K562 (cell line): Measurements from ENCODE around the gene CCDC124. TPM values are rescaled to one million over a fixed set of nuclear protein-coding genes. Genes with fewer than 3 reads are reported as not detected.

Experiments used
- ATAC-seq: fragments of 200-7000 bp; cut with Tn5 transposase; 3 replicates; pipeline ENCODE4 v1.9.1; 2020; ENCODE audit warnings: moderate library complexity
- BruUV-seq: library from RNA; stranded (reverse); fragments of 400-500 nt; replicated peaks from 2 replicates; lab custom pipeline; 2021; lab: Mats Ljungman, UMichigan
- CTCF ChIA-PET: fragments of 300-600 bp; formaldehyde crosslinking; extraction: SDS; loops from one replicate; lab custom pipeline; 2021; ENCODE audit warnings: low intra/inter-chr PET ratio; lab: Yijun Ruan, JAX
- POLR2A ChIA-PET: fragments of 300-600, 350-650 bp; sonication (Branson Sonifier 250); formaldehyde crosslinking; extraction: SDS; loops from one replicate; lab custom pipeline; 2021; ENCODE audit warnings: antibody characterized with exemption, inconsistent platforms; lab: Yijun Ruan, JAX
- DNase-seq, 4 experiments: peaks; one replicate each; pipeline versions ENCODE4 v3.0.0 to v3.0.0-alpha.2; 2011 to 2018; ENCODE audit warnings: low spot score in 3 of 4, mixed read lengths in 3 of 4; ENCODE audit errors: extremely low read depth in 1 of 4
- FAIRE-seq: peaks from 2 replicates; lab custom pipeline; 2011; peaks lifted over from hg19 to GRCh38; lab: Jason Lieb, UNC
- H2AFZ ChIP-seq: 2 replicates; pipeline ENCODE4 v1.6.0; 2011; ENCODE audit warnings: low read depth, low read length, control low read depth, inconsistent platforms
- H3K27ac ChIP-seq: fragments of 200-600 bp; 3 replicates; pipeline ENCODE4 v1.8.0; 2011; ENCODE audit warnings: low read depth, mild to moderate bottlenecking, control low read depth, inconsistent platforms, low read length, moderate library complexity, mixed read lengths; ENCODE audit errors: extremely low read depth
- H3K27me3 ChIP-seq, 2 experiments: fragments of 300-600 bp in 1 of 2; 2 replicates in 1 of 2; 3 replicates in 1 of 2; pipeline versions ENCODE4 v1.6.0 to v1.8.0; 2011; ENCODE audit warnings: inconsistent platforms in 2 of 2, low read length in 2 of 2, mild to moderate bottlenecking in 1 of 2, mixed read lengths in 1 of 2, moderate library complexity in 1 of 2; ENCODE audit not compliant: control insufficient read depth in 2 of 2, insufficient read depth in 2 of 2
- H3K36me3 ChIP-seq: fragments of 300-600 bp; 3 replicates; pipeline ENCODE4 v1.8.0; 2011; ENCODE audit warnings: mild to moderate bottlenecking, low read length, inconsistent platforms; ENCODE audit not compliant: control insufficient read depth, insufficient read depth
- H3K4me1 ChIP-seq, 2 experiments: fragments of 200-600 bp in 1 of 2; replicated peaks in 1 of 2; 2 replicates in 1 of 2; 3 replicates in 1 of 2; pipeline versions ENCODE4 v1.5.1 to v1.8.0; 2011; ENCODE audit warnings: inconsistent platforms in 2 of 2, low read length in 2 of 2, mild to moderate bottlenecking in 1 of 2, mixed read lengths in 1 of 2, moderate library complexity in 1 of 2; ENCODE audit not compliant: control insufficient read depth in 2 of 2, insufficient read depth in 2 of 2
- H3K4me2 ChIP-seq: 2 replicates; pipeline ENCODE4 v1.6.1; 2011; ENCODE audit warnings: low read length, control low read depth, inconsistent platforms, mixed read lengths; ENCODE audit not compliant: insufficient read depth
- H3K4me3 ChIP-seq: fragments of 200-600 bp; sonication (generic), shearing (Covaris generic); 2 replicates; pipeline ENCODE4 v1.5.1; 2016; ENCODE audit warnings: control low read depth, inconsistent platforms
- H3K79me2 ChIP-seq: fragments of 200-600 bp; 3 replicates; pipeline ENCODE4 v1.8.0; 2011; ENCODE audit warnings: low read length, inconsistent platforms; ENCODE audit not compliant: control insufficient read depth, insufficient read depth
- H3K9ac ChIP-seq, 2 experiments: 2 replicates each; pipeline versions ENCODE4 v1.6.0 to v1.6.1; 2011; ENCODE audit warnings: low read depth in 2 of 2, low read length in 2 of 2, control low read depth in 1 of 2, inconsistent platforms in 1 of 2, mild to moderate bottlenecking in 1 of 2, mixed read lengths in 1 of 2; ENCODE audit not compliant: insufficient read depth in 1 of 2
- H3K9me1 ChIP-seq: one replicate; pipeline ENCODE4 v1.6.0; 2011; ENCODE audit warnings: inconsistent platforms, mild to moderate bottlenecking, low read length, moderate library complexity; ENCODE audit not compliant: control insufficient read depth, insufficient read depth
- H3K9me3 ChIP-seq: replicated peaks from 2 replicates; pipeline ENCODE4 v1.5.1; 2011; ENCODE audit warnings: low read depth, low read length, inconsistent platforms; ENCODE audit not compliant: control insufficient read depth, insufficient read depth
- H4K20me1 ChIP-seq: replicated peaks from 2 replicates; pipeline ENCODE4 v1.6.1; 2011; ENCODE audit warnings: low read length, inconsistent platforms, mixed read lengths; ENCODE audit not compliant: control insufficient read depth, insufficient read depth
- CEBPG ChIP-seq, 3 experiments: fragments of 200-800 bp in 1 of 3; sonication (Bioruptor generic) in 1 of 3; sonication (generic) in 1 of 3; formaldehyde crosslinking in 1 of 3; IDR thresholded peaks in 2 of 3; conservative IDR thresholded peaks in 1 of 3; 2 replicates each; pipeline versions ENCODE4 v1.6.1 to v1.8.0; 2016 to 2022; ENCODE audit warnings: missing compliant biosample characterization in 2 of 3, missing genetic modification characterization in 2 of 3, mild to moderate bottlenecking in 1 of 3, missing genetic modification reagents in 1 of 3
- GTF2A2 ChIP-seq: IDR thresholded peaks from 2 replicates; pipeline ENCODE4 v1.6.1; 2016; ENCODE audit warnings: mild to moderate bottlenecking, missing genetic modification characterization, missing compliant biosample characterization
- PTRF ChIP-seq: fragments of 450-650 bp; IDR thresholded peaks from 2 replicates; pipeline ENCODE4 v1.6.1; 2016; ENCODE audit warnings: mild to moderate bottlenecking, missing genetic modification characterization, missing compliant biosample characterization
- TCFL5 ChIP-seq: fragments of 250-450 bp; sonication (Bioruptor Pico); conservative IDR thresholded peaks from 2 replicates; pipeline ENCODE4 v1.6.1; 2021; ENCODE audit warnings: mild to moderate bottlenecking, moderate library complexity, matching md5 sums
- TEAD1 ChIP-seq, 2 experiments: fragments of 450-650 bp in 1 of 2; sonication (generic) in 1 of 2; formaldehyde crosslinking; IDR thresholded peaks; 2 replicates each; pipeline versions ENCODE4 v1.4.0 to v1.8.0; 2020 to 2022; ENCODE audit warnings: mild to moderate bottlenecking in 2 of 2, missing genetic modification reagents in 1 of 2
- ZNF143 ChIP-seq: sonication (generic); formaldehyde crosslinking; IDR thresholded peaks from 2 replicates; pipeline ENCODE4 v1.9.0; 2022; ENCODE audit warnings: mild to moderate bottlenecking, missing genetic modification reagents
- ZNF740 ChIP-seq, 3 experiments: fragments of 200-800 bp in 1 of 3; sonication (Bioruptor generic) in 1 of 3; sonication (generic) in 1 of 3; formaldehyde crosslinking in 1 of 3; IDR thresholded peaks; 2 replicates each; pipeline versions ENCODE4 v1.6.1 to v1.8.0; 2016 to 2022; ENCODE audit warnings: mild to moderate bottlenecking in 2 of 3, missing compliant biosample characterization in 2 of 3, missing genetic modification characterization in 2 of 3, missing genetic modification reagents in 1 of 3
- WGBS: fragments of 100-300 bp; shearing (Covaris generic); methylation state at CpG from one replicate; pipeline ENCODE4 v1.1.6; 2016; ENCODE audit warnings: low coverage, mixed read lengths; ENCODE audit not compliant: insufficient coverage; ENCODE audit errors: missing lambda C conversion rate; 5-methylcytosine and 5-hydroxymethylcytosine counted together
- in situ Hi-C: fragments of 300-500 bp; cut with MboI; formaldehyde crosslinking; loops from 4 replicates; pipeline ENCODE4 v1.15.0; 2018; ENCODE audit warnings: inconsistent platforms, mixed read lengths
- intact Hi-C: fragments of 100-400 bp; cut with micrococcal nuclease; formaldehyde crosslinking; loops from 2 replicates; pipeline ENCODE4 v1.14.2; 2022
- polyA plus RNA-seq, 8 experiments: library from polyadenylated mRNA; depleted of rRNA in 4 of 8; stranded (reverse) in 5 of 8; unstranded in 3 of 8; fragments of >200 nt; fragmentation: Nextera tagmentation in 2 of 8; fragmentation: Illumina TruSeq in 1 of 8; extraction: Ambion mirVana in 2 of 8; extraction: Trizol in 1 of 8; gene quantifications; 2 replicates each; pipeline versions ENCODE4 v1.2.1 to v1.2.3, GENCODE V29; 2011 to 2014; ENCODE audit warnings: inconsistent platforms in 1 of 8, missing spikeins in 1 of 8
- total RNA-seq, 7 experiments: library from RNA; depleted of rRNA in 6 of 7; stranded (reverse); fragments of >200 nt in 6 of 7; fragmentation: Illumina TruSeq in 2 of 7; extraction: Trizol in 2 of 7; gene quantifications; 2 replicates each; pipeline versions ENCODE4 v1.2.1 to v1.2.3, GENCODE V29; 2011 to 2021; ENCODE audit warnings: low replicate concordance in 1 of 7

The CCDC124 gene
- total and polyA plus RNA-seq, 9 of the 15 experiments (the other 6 are each of a cell fraction or from before 2014, with no cell fraction given): 5.8 to 234 (median 40.1) TPM

DNA sequence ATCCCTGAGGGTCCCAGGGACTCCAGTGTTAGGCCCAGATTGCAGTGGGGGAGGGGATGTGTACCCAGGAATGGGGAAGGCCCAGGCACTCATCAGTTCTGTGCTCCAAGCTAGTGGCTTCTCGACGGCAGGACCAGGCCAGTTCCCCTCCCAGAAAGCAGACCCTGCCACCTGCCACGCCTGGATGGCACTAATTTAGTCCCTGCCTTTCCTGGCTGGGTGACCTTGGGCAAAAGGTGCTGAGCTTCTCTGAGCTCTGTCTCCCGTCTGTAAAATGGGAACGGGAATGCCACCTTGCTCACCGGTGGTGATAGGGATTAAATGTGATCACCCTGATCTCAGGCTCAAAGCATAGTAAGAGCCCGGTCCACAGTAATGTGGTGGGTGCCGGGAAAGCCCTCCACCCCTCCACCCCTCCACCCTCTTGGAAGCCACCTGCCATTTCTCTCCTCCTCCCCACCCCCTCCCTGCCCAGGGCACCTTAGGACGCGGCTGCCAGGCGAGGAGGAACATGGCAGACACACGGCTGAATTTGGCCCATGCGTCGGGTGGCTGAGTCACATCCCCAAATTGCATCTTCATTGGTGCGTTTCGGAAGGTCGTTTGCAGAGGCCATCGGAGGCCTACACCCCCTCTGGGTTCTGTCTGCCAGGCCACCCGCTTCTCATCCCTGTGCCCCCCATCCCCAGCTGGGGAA, 36.4 kb downstream of the CCDC124 start:
- in situ Hi-C loops: no loop called here
- ChIA-PET POLR2A (interaction anchor here (0.6 to 3.4 kb wide), 3 partner anchors 11 to 306 kb away, joined by 3 to 14 read pairs (median 7); no protein-coding TSS in a partner anchor), CTCF (no interaction called here)
- FAIRE-seq (no peak), DNase-seq (no peak), ATAC-seq (no peak)
- no peak overlapping the region for H3K4me3 ChIP-seq
- 75% methylated on average over 18 of the region's 19 CpGs for WGBS
- H2AFZ ChIP-seq: peak overlapping the region; percentile 82
- no peaks in the 10 kb centered on the region for H3K9me1 ChIP-seq
- intact Hi-C loops: no loop called here
- H3K79me2 ChIP-seq: no peaks in the 10 kb centered on the region
- TF ChIP-seq TEAD1 (CRISPR knock-in tag; IDR thresholded peaks at IDR 0.05): peak in 1 of 2 experiments; percentile 57; a peak in 1 of 4 replicates
- TF ChIP-seq ZNF740 (CRISPR knock-in tag; IDR thresholded peaks at IDR 0.05): no peak
- no peak for TF ChIP-seq ZNF740 (tag; IDR thresholded peaks at IDR 0.05)
- TF ChIP-seq ZNF143 (CRISPR knock-in tag): peak; percentile 28; the same call in 1 of the 2 replicates
- TF ChIP-seq CEBPG (CRISPR knock-in tag; IDR thresholded peaks at IDR 0.05): 0 out of 2 replicates have a peak, but pooled peaks have one; percentile 22
- TF ChIP-seq CEBPG (tag; conservative IDR thresholded peaks at IDR 0.05 in 1 of 2, IDR thresholded peaks at IDR 0.05 in 1 of 2): no peak
- TF ChIP-seq PTRF (tag): no peak
- TF ChIP-seq GTF2A2 (tag): 0 out of 2 replicates have a peak, but pooled peaks have one; percentile 32
- TF ChIP-seq TCFL5 (CRISPR knock-in tag): no peak
- H3K9me3 ChIP-seq: no peaks in the 10 kb centered on the region
- H3K4me1 ChIP-seq: peaks cover 12 to 45% of the 10 kb centered on the region in 2 experiments
- H3K27ac ChIP-seq: peak overlapping the region; percentile 90
- no TSS peak for BruUV-seq
- no peaks in the 10 kb centered on the region for H3K27me3 ChIP-seq
- peak overlapping the region; percentile 33; the same call in 1 of the 2 replicates for H3K4me2 ChIP-seq
- H3K36me3 ChIP-seq: no peaks in the 10 kb centered on the region
- no peaks in the 10 kb centered on the region for H4K20me1 ChIP-seq
- peak overlapping the region; percentile 57 to 93; a peak in 3 of 4 replicates for H3K9ac ChIP-seq
